MCF 10A (cell line): ENCODE results near the gene RHOF. TPM values are rescaled to one million over a fixed set of nuclear protein-coding genes. Genes with fewer than 3 reads are reported as not detected.

Experiments used
- BruUV-seq: library from RNA; stranded (reverse); fragments of 400-500 nt; replicated peaks from 2 replicates; lab custom pipeline; 2021; lab: Mats Ljungman, UMichigan
- CTCF ChIA-PET: fragments of 300-600 bp; sonication (Branson Sonifier 250); formaldehyde crosslinking; extraction: SDS; loops from one replicate; lab custom pipeline; 2021; ENCODE audit warnings: antibody characterized with exemption, inconsistent platforms; lab: Yijun Ruan, JAX
- POLR2A ChIA-PET: fragments of 300-600, 350-650 bp; sonication (Branson Sonifier 250); formaldehyde crosslinking; extraction: SDS; loops from one replicate; lab custom pipeline; 2020; ENCODE audit warnings: antibody characterized with exemption, inconsistent platforms; lab: Yijun Ruan, JAX
- DNase-seq: peaks from one replicate; pipeline ENCODE4 v3.0.0-alpha.2; 2018; ENCODE audit not compliant: unreplicated experiment
- H3K27ac Mint-ChIP-seq: one replicate; pipeline ENCODE4 v1.8.0; 2022; ENCODE audit warnings: mild to moderate bottlenecking, low read depth, mixed read lengths; ENCODE audit not compliant: unreplicated experiment
- H3K27me3 Mint-ChIP-seq: one replicate; pipeline ENCODE4 v1.8.0; 2022; ENCODE audit warnings: mixed read lengths; ENCODE audit not compliant: insufficient read depth, unreplicated experiment
- H3K36me3 Mint-ChIP-seq: one replicate; pipeline ENCODE4 v1.8.0; 2022; ENCODE audit warnings: mild to moderate bottlenecking, moderate library complexity, mixed read lengths; ENCODE audit not compliant: insufficient read depth, unreplicated experiment
- H3K4me1 Mint-ChIP-seq: one replicate; pipeline ENCODE4 v1.8.0; 2022; ENCODE audit warnings: mixed read lengths; ENCODE audit not compliant: insufficient read depth, unreplicated experiment
- H3K4me3 Mint-ChIP-seq: one replicate; pipeline ENCODE4 v1.8.0; 2022; ENCODE audit warnings: mild to moderate bottlenecking, moderate library complexity, mixed read lengths; ENCODE audit not compliant: unreplicated experiment
- H3K9me3 Mint-ChIP-seq: one replicate; pipeline ENCODE4 v1.8.0; 2022; ENCODE audit warnings: mixed read lengths; ENCODE audit not compliant: unreplicated experiment
- CTCF ChIP-seq: fragments of 200-600 bp; IDR thresholded peaks from one replicate; pipeline ENCODE4 v1.8.0; 2022; ENCODE audit warnings: antibody characterized with exemption, mild to moderate bottlenecking; ENCODE audit not compliant: unreplicated experiment
- intact Hi-C: fragments of 100-400 bp; cut with micrococcal nuclease; formaldehyde crosslinking; loops from 2 replicates; pipeline ENCODE4 v1.14.1; 2022
- total RNA-seq: library from RNA; stranded (reverse); gene quantifications from 2 replicates; pipeline ENCODE4 v1.2.3, GENCODE V29; 2022

The RHOF gene
- total RNA-seq, 1 experiment from 2014 or later, result 9.5 TPM

- no peak for TF ChIP-seq CTCF
- no peak for DNase-seq
- Mint-ChIP-seq H3K4me3 (no peak overlapping the region), H3K9me3 (no peaks in the 10 kb centered on the region), H3K4me1 (no peaks in the 10 kb centered on the region), H3K36me3 (peaks cover 85% of the 10 kb centered on the region), H3K27me3 (no peaks in the 10 kb centered on the region), H3K27ac (no peak overlapping the region)
- ChIA-PET POLR2A (interaction anchor here (0.6 kb wide), 1 partner anchor 1472 kb away, joined by 4 read pairs; no protein-coding TSS in a partner anchor), CTCF (interaction anchor here (2.1 kb wide), 1 partner anchor 29 kb away, joined by 7 read pairs; the partner anchor contains the start of gene RHOF)
- intact Hi-C loops, result no loop called here
- no TSS peak for BruUV-seq
Measured at GRCh38 chr12:121823727-121824115, 30.2 kb upstream of the RHOF start.

GRCh38 chr12:121823101-121823726 lies 29.7 kb upstream of the RHOF start:
- BruUV-seq, result no TSS peak
- ChIA-PET POLR2A (interaction anchor here (0.6 kb wide), 1 partner anchor 1472 kb away, joined by 4 read pairs; no protein-coding TSS in a partner anchor), CTCF (interaction anchor here (2.1 kb wide), 1 partner anchor 29 kb away, joined by 7 read pairs; the partner anchor contains the start of gene RHOF)

GRCh38 chr12:121822393-121823100 lies 29.1 kb upstream of the RHOF start:
- no peaks in the 10 kb centered on the region for H3K4me1 Mint-ChIP-seq
- H3K27me3 Mint-ChIP-seq, result no peaks in the 10 kb centered on the region
- H3K9me3 Mint-ChIP-seq, result no peaks in the 10 kb centered on the region
- intact Hi-C loops, result no loop called here
- H3K4me3 Mint-ChIP-seq, result no peak overlapping the region
- CTCF ChIA-PET, result interaction anchor here (0.6 kb wide), 1 partner anchor 11 kb away, joined by 4 read pairs; no protein-coding TSS in a partner anchor
- H3K27ac Mint-ChIP-seq, result no peak overlapping the region
- no peak for DNase-seq
- POLR2A ChIA-PET, result no interaction called here
- no TSS peak for BruUV-seq
- no peak for TF ChIP-seq CTCF
- peaks cover 84% of the 10 kb centered on the region for H3K36me3 Mint-ChIP-seq

More at GRCh38 chr12:121823101-121823726, 29.7 kb upstream of the RHOF start:
- Mint-ChIP-seq H3K27me3 (no peaks in the 10 kb centered on the region), H3K4me1 (no peaks in the 10 kb centered on the region), H3K9me3 (no peaks in the 10 kb centered on the region), H3K27ac (no peak overlapping the region), H3K4me3 (no peak overlapping the region), H3K36me3 (peaks cover 85% of the 10 kb centered on the region)
- no peak for DNase-seq
- intact Hi-C loops, result no loop called here
- no peak for TF ChIP-seq CTCF

GRCh38 chr12:121820056-121820455 lies 26.6 kb upstream of the RHOF start:
- Mint-ChIP-seq H3K36me3 (peaks cover 87% of the 10 kb centered on the region), H3K9me3 (no peaks in the 10 kb centered on the region), H3K27ac (no peak overlapping the region), H3K4me3 (no peak overlapping the region), H3K4me1 (no peaks in the 10 kb centered on the region), H3K27me3 (no peaks in the 10 kb centered on the region)
- POLR2A ChIA-PET, result interaction anchor here (0.6 kb wide), 1 partner anchor 205 kb away, joined by 3 read pairs; no protein-coding TSS in a partner anchor
- TF ChIP-seq CTCF, result no peak
- no TSS peak for BruUV-seq
- intact Hi-C loops, result no loop called here
- no peak for DNase-seq
- CTCF ChIA-PET, result interaction anchor here (0.6 to 1.7 kb wide), 2 partner anchors 26 to 150 kb away, joined by 3 to 5 read pairs; partner anchors contain the start of gene RHOF
